MV-4-11 (cell line): Measurements from ENCODE around the gene ANO1.

ENCODE experiments used
- DNase-seq: peaks from one replicate; lab custom pipeline; 2025; lab: John Stamatoyannopoulos, UW

The ANO1 gene

GRCh38 chr11:70138403-70138802 is 60.3 kb downstream of the ANO1 start:
- no peak for DNase-seq

DNA sequence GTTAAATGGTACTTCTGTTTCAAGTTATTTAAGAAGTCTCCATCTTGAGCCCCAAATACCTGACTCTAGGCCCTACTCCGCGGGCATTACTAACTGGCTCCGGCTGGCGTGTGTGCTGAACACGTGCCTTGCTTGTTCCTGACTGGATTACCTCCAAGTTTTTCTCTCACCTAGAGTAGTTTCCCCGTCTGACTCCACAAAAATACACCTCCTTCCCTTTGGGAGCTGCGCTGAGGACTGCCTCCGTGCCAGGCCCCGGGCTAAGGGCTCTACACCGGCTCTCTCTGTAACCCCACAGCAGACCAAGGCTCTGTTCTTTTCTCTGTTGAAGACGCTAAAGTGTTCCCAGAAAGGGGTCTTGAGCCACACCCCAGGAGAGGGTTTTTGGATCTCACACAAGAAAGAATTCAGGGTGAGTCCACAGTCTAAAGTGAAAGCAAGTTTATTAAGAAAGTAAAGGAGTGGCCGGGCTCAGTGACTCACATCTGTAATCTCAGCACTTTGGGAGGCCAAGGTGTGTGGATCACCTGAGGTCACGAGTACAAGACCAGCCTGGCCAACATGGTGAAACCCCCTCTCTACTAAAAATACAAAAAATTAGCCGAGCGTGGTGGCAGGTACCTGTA is 61.8 kb downstream of the ANO1 start:
- no peak for DNase-seq

- DNase-seq, result no peak
Observed at GRCh38 chr11:70140711-70141485, 62.8 kb downstream of the ANO1 start.

DNA sequence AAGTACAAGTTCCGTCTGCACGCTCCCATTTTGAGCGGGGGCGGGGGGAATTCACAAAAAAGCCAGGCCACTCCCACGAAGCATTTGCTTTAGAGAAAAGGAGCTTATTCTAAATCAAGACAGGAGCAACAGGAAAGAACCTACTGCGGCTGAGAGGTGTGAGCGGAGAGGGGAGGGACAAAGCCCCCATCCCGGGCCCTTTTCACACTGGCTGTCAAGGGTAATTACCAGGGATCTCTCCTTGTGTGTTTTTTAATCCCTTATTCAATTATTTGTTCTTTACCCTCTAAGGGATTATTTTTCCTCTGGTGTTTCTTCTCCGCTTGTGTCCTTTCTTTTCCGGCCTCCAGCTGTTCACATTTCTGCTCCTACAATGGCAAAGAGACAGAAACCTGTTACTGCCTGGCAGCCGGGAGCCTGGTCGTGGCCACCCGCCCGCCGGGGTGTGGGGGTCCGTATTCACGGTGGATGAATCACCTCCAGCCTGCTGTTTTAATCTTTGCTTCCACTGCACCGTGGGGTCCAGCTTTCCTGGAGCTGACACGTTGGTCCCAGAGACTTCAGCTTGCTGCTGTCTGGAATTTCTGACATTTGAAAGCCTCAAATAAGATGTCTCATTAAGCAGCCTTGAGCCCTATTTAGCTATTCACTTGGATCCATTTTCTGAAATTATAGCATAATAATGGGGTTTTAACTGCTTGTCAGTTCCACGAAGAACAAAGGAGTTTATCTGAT is 63.5 kb downstream of the ANO1 start:
- DNase-seq, result no peak

DNA sequence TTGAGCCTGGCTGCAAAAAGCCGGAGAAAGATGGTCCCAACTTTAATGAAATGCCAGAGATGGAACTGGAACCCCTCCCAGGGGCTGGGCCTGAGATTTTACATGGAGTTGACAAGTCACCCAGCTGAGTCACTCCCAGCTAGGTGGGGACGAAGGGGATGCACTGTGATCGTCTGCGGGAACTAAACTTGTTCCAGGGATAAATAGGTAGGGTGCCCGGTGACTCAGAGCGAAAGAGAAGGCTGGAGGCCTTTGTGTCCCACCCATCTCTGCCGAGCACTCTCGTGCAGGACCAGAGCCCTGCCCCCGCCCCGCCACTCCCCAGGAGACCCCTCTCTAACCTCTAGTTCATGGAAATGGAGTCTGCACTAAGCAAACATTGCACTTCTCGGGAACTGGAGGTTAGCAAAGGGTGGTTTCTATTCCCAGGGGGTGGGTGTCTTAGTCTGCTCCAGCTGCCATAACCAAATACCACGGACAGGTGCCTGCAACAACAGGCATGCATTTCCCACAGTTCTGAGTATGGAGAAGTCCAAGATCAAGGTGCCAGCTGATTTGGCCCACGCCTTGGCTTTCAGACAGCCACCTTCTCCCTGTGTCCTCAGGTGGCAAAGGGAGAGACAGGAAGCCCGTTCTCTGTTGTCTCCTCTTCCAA is 64.2 kb downstream of the ANO1 start:
- DNase-seq, result no peak

DNA sequence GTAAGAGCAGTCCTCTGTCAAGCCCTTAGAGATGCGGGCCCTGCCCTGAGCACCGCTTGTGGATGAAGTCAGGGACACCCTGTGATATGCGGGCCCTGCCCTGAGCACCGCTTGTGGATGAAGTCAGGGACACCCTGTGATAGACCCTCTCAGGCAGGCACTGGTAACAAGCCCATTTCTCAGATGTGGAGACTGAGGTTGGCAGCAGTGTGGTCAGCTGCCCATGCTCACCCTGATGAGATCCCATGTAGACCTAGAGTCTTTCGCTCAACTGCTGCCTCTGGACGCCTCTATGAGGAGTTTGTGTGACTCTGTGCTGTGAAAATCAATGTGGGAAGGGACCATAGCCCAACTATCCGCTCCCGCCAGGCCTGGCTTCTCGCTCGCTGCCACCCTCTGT is 66.1 kb downstream of the ANO1 start:
- DNase-seq, result no peak

DNA sequence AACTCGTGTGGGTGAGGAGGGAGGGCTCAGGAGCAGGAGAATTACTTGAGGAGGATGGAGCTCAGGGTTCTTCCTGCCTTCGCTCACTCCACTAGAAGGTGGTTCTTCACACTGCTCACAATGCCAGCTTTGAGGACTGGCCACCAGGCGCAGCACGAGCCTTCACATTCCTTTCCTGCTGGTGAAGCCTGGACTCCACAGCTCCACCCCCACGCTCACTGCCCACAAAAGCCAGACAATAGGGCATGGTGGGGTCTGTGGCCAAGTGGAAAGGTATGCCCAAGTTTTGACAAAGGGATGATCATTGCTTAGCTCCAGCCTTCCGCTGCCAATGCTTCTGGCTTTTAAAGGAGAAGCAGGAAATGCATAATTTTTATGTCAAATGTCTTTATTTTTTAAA is 67.0 kb downstream of the ANO1 start:
- DNase-seq, result no peak

GRCh38 chr11:70145841-70146240 is 67.7 kb downstream of the ANO1 start:
- no peak for DNase-seq

GRCh38 chr11:70146299-70146698 is 68.2 kb downstream of the ANO1 start:
- no peak for DNase-seq

- no peak for DNase-seq
Observed at GRCh38 chr11:70146895-70147520, 68.9 kb downstream of the ANO1 start.

DNA sequence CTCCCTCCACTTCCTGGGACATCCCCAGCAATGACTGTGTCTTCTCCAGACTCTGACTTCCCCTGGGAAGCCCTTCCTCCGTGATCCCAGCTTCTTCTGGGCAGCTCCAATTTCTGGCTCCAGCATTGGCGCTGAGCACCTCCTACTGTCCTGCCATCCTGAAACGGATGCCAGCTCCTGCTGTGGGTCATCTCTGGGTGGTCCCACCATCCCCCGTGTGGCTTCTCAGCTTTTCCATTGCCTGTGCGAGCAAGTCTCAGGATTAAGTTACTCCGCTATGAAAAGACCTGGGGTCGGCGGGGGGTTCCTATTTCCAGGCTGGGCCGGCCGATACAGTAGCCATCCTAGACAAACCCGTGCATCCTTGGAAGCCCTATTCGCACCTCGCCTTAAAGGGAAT is 69.6 kb downstream of the ANO1 start:
- DNase-seq, result no peak

DNA sequence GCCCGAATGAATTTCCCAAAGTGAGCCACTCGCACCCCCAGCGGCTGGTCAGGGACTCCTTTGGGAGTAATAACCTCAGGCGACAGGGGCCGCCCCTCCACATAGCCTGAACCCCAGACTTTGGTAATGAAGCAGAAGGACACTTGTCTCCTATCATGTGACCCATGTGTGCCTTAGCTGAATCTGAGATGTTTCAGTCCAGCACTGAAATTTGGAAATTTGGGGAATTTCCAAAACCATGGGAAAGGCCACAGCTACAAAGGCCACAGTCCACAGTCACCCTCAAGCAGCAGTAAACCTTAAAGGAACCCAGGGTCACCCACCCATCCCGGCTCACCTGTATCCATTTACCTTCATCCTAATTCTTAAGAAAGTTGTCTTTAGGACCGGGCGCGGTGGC is 73.6 kb downstream of the ANO1 start:
- no peak for DNase-seq

GRCh38 chr11:70153133-70153727 is 75.1 kb downstream of the ANO1 start:
- peak; percentile 97 for DNase-seq

DNA sequence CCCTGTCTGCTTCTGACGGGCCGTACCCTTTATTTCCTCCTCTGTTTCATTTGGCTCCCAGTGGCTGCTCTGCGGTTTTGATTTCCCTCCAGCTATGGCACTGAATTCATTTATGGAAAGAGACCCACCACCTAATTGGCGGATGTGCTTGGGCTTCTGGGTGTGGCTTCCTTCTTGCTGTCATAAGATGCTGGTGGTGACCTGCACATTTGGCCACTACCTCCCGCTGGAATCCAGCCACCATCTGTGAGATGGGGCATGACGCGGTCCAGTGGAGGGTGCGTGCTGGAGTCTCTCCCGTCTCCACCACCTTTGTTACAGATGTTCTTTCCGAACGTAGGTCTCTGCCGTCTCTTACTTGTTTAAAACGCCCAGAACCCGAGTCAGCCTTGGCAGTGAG is 77.3 kb downstream of the ANO1 start:
- DNase-seq, result no peak

DNA sequence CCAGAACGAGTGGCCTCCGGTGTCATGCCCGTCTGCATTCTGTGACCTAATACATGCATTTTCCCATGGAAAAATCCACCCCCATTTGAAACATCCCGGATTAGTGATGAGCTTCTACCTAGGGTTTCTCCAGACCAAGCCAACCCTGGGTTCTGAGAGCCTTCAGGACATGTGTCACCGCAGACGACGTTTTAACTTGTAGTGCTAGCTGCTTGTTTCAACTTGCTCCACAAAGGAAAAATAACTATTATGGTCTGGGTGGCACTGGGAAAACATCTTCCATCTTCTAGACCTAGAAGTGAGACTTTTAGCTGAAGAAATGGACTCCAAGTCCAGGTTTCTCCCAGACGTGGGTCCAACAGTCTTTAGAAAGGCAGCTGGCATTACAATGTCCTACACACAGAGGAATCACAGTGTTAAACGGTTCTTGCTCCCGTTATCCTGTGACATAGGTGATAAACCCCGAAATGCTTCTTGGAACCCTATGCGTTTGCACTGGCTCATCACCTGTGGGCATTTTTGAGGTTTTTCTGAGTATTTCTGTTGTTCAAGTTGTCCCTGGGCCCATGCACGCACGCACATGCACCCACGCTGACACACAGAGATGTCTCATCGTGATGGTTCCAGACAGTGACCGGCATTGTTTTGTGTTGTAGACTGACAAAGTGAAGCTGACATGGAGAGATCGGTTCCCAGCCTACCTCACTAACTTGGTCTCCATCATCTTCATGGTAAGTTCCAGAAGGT is 78.3 kb downstream of the ANO1 start:
- no peak for DNase-seq

GRCh38 chr11:70158201-70158600 is 80.1 kb downstream of the ANO1 start:
- DNase-seq, result peak; percentile 52

DNA sequence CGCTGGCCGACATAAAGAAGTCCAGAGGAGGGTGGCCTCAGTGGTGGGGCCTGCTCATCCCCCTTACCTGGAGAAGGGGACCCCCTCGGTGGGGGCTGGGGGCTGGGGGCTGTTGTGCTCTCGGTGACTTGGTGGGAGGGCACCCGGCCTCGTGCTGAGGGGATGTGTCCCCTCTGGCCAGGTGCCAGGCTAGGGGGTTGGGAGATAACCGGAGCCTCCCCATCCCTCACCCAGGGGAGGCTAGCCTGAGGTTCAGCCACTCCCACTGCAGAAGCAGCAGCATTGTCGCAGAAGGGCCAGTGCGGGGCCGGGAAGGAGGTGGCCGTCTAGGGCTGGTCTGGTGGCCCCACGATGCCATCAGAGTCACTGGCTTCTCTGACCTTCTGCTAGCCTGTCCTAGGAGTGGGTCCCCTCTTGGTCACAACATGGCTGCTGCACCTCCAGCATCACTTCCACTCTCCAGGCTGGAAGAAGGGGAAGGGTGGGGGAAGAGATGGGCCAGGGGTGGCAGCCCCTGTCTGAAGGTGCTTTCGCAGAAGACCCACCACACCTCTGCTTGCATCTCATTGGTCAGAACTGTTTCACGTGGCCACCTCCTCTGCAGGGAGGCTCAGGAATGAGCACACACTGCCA is 80.8 kb downstream of the ANO1 start:
- DNase-seq, result no peak

GRCh38 chr11:70159627-70160570 is 81.8 kb downstream of the ANO1 start:
- DNase-seq, result no peak

DNA sequence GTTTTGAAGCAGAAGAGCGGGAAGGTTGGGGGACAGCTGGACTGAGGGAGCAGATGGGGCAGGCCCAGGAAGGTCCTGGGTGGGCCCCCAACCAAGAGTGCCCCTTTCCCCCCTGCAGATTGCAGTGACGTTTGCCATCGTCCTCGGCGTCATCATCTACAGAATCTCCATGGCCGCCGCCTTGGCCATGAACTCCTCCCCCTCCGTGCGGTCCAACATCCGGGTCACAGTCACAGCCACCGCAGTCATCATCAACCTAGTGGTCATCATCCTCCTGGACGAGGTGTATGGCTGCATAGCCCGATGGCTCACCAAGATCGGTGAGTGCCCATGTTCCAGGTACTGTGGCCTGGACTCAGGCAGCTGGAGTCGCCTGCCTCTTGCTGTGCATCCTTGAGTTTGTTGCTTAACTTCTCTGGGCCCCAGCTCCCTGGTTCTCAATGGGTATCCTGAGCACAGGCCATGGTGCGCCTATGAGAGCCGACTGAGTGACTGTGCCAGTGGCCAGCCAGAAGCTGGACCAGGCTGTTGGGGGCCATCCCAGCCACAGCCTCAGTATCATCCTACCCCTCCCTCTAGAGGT is 83.0 kb downstream of the ANO1 start:
- DNase-seq, result no peak
